ENCODE data around the gene LCOR.

LCOR gene

DNA sequence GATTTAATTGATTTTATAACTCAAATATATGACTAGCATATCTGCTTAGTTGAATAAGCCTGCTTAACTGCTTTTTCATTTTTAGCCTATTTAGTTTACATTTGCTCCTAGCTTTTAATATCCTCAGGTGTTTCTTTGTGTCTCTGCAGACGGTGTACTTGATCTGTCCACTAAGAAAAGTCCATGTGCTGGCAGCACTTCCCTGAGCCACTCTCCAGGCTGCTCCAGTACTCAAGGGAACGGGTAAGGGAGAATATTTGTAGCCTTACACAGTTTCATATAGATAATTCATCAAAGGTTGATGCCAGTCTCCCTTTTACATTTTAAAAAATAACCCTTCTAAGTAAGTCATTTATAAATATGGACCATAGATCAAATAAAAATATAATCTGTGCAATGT, 119.9 kb downstream of the LCOR start:
- TF ChIP-seq, protein P1, sequence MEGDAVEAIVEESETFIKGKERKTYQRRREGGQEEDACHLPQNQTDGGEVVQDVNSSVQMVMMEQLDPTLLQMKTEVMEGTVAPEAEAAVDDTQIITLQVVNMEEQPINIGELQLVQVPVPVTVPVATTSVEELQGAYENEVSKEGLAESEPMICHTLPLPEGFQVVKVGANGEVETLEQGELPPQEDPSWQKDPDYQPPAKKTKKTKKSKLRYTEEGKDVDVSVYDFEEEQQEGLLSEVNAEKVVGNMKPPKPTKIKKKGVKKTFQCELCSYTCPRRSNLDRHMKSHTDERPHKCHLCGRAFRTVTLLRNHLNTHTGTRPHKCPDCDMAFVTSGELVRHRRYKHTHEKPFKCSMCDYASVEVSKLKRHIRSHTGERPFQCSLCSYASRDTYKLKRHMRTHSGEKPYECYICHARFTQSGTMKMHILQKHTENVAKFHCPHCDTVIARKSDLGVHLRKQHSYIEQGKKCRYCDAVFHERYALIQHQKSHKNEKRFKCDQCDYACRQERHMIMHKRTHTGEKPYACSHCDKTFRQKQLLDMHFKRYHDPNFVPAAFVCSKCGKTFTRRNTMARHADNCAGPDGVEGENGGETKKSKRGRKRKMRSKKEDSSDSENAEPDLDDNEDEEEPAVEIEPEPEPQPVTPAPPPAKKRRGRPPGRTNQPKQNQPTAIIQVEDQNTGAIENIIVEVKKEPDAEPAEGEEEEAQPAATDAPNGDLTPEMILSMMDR (IDR thresholded peaks at IDR 0.05; ENCODE audit: low read depth, low read length, missing control alignments), result no peak
- Histone ChIP-seq H3K36me3 (replicated peaks) (peaks cover 13% of the 10 kb centered on the region), H3K27me3 (replicated peaks) (no peaks in the 10 kb centered on the region), H3K4me3 (ENCODE audit: low read depth, low read length) (no peak overlapping the region), H3K27ac (no peak overlapping the region)
- in situ Hi-C loops (cut with HindIII; ENCODE audit: low pct_ligation_motif_present, low sequenced_read_pairs), result no loop called here
- no peak for DNase-seq

DNA sequence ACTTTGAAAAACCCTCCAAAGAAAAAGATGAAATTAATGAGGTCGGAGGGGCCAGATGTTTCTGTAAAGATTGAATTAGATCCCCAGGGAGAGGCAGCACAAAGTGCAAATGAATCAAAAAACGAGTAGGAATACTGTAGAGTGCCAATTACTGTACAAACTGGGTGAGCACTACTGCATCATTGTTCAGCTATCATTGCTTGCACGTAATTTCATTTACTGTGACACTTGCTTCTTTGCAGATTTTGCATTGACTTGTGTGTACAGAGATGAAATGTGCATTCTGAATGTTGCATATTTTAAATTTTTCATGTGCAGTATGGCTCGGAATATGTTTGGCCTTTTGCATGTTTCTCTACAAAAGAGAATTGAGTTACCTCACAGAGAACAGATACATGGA, 123.7 kb downstream of the LCOR start:
- in situ Hi-C loops (cut with HindIII; ENCODE audit: low pct_ligation_motif_present, low sequenced_read_pairs), result no loop called here
- DNase-seq, result no peak
- TF ChIP-seq, protein P1 (IDR thresholded peaks at IDR 0.05; ENCODE audit: low read depth, low read length, missing control alignments), result no peak
- no peak overlapping the region for H3K27ac ChIP-seq
- H3K27me3 ChIP-seq (replicated peaks), result no peaks in the 10 kb centered on the region
- H3K4me3 ChIP-seq (ENCODE audit: low read depth, low read length), result no peak overlapping the region
- peaks cover 13% of the 10 kb centered on the region for H3K36me3 ChIP-seq (replicated peaks)

GRCh38 chr10:96958071-96958470, 126.0 kb downstream of the LCOR start:
- no peak for DNase-seq
- TF ChIP-seq, protein P1 (IDR thresholded peaks at IDR 0.05; ENCODE audit: low read depth, low read length, missing control alignments), result no peak
- H3K36me3 ChIP-seq (replicated peaks), result peaks cover 13% of the 10 kb centered on the region
- H3K4me3 ChIP-seq (ENCODE audit: low read depth, low read length), result no peak overlapping the region
- no peaks in the 10 kb centered on the region for H3K27me3 ChIP-seq (replicated peaks)
- in situ Hi-C loops (cut with HindIII; ENCODE audit: low pct_ligation_motif_present, low sequenced_read_pairs), result no loop called here
- H3K27ac ChIP-seq, result no peak overlapping the region

- peaks cover 12% of the 10 kb centered on the region for H3K36me3 ChIP-seq (replicated peaks)
- H3K27me3 ChIP-seq (replicated peaks), result no peaks in the 10 kb centered on the region
- H3K27ac ChIP-seq, result peak overlapping the region; percentile 7
- in situ Hi-C loops (cut with HindIII; ENCODE audit: low pct_ligation_motif_present, low sequenced_read_pairs), result no loop called here
- H3K4me3 ChIP-seq (ENCODE audit: low read depth, low read length), result no peak overlapping the region
- TF ChIP-seq, protein P1 (IDR thresholded peaks at IDR 0.05; ENCODE audit: low read depth, low read length, missing control alignments), result no peak
- DNase-seq, result no peak
Measured at GRCh38 chr10:96959733-96960132, 127.6 kb downstream of the LCOR start.

DNA sequence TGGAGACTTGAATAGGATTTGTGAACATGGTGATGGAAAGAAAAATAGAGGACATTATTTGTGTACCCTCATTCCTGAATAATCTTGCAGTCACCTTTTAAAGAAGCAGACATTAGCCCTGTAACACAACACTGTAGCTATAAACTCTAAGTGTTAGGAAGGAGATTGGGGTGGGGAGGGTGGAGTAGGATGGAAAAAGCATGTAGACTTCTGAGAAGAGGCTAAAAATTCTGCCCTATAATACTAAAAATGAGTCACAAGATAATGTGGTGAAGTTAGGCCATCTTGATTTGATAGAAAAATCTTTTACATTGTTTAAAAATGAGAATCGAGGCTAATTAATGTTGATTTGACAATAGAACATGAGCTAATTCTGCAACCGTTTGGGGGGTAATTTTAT, 128.8 kb downstream of the LCOR start:
- DNase-seq, result no peak
- TF ChIP-seq, protein P1 (IDR thresholded peaks at IDR 0.05; ENCODE audit: low read depth, low read length, missing control alignments), result no peak
- in situ Hi-C loops (cut with HindIII; ENCODE audit: low pct_ligation_motif_present, low sequenced_read_pairs), result no loop called here
- Histone ChIP-seq H3K4me3 (ENCODE audit: low read depth, low read length) (no peak overlapping the region), H3K36me3 (replicated peaks) (peaks cover 1% of the 10 kb centered on the region), H3K27me3 (replicated peaks) (no peaks in the 10 kb centered on the region), H3K27ac (peak overlapping the region; percentile 19)

DNA sequence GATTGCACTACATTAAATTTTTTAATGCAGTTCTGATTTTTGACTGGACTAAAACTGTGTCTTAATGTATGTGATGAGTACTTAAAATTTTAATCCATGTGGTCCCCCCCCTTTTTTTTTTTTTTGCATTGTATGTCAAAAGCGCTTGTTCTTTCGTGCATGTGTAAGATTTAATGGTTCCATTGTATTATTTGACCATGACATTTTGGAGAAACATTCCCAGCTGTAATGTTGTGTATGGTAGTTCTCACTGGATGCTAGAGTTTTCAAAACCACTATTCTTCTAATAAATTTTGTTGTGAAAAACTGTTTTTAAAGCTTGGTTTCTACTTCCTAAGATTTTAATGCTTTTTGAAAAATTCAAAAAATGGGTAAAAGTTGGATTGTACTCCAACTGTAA, 132.0 kb downstream of the LCOR start:
- TF ChIP-seq, protein P1 (IDR thresholded peaks at IDR 0.05; ENCODE audit: low read depth, low read length, missing control alignments), result no peak
- in situ Hi-C loops (cut with HindIII; ENCODE audit: low pct_ligation_motif_present, low sequenced_read_pairs), result no loop called here
- Histone ChIP-seq H3K4me3 (ENCODE audit: low read depth, low read length) (no peak overlapping the region), H3K27me3 (replicated peaks) (no peaks in the 10 kb centered on the region), H3K36me3 (replicated peaks) (no peaks in the 10 kb centered on the region), H3K27ac (no peak overlapping the region)
- DNase-seq, result no peak

All from brain microvascular endothelial cell (primary cell).